Sigmoid colon (tissue), 7 donors: ENCODE data around the gene USH2A. TPM values are rescaled to one million over a fixed set of nuclear protein-coding genes. Genes with fewer than 3 reads are reported as not detected.

Source experiments
- DNase-seq: peaks from one replicate; pipeline ENCODE4 v3.0.0-alpha.2; 2019
- H3K27ac ChIP-seq, 4 donors: fragments of 200-600 bp; sonication (generic); one replicate each; pipeline ENCODE4 v1.5.1; 2016 to 2019; ENCODE audit warnings: mild to moderate bottlenecking in 1 of 4
- H3K27me3 ChIP-seq, 3 donors: fragments of 200-600 bp; sonication (generic); one replicate each; pipeline ENCODE4 v1.5.1; 2019; ENCODE audit warnings: mild to moderate bottlenecking in 1 of 3
- H3K36me3 ChIP-seq, 4 donors: fragments of 200-600 bp; sonication (generic); one replicate each; pipeline ENCODE4 v1.5.1; 2016 to 2019
- H3K4me1 ChIP-seq, 4 donors: fragments of 200-600 bp; sonication (generic); one replicate each; pipeline ENCODE4 v1.5.1; 2017 to 2019
- H3K4me3 ChIP-seq, 4 donors: fragments of 200-600 bp; sonication (generic); one replicate each; pipeline ENCODE4 v1.5.1; 2017 to 2019; ENCODE audit warnings: mild to moderate bottlenecking in 2 of 4, moderate library complexity in 1 of 4
- H3K9me3 ChIP-seq, 4 donors: fragments of 200-600 bp in 3 of 4; sonication (generic) in 3 of 4; one replicate each; pipeline versions ENCODE4 v1.5.1 to v1.6.1; 2013 to 2019
- EP300 ChIP-seq, 4 donors: sonication (generic); formaldehyde crosslinking; IDR thresholded peaks; one replicate each; pipeline ENCODE4 v1.6.1; 2017; ENCODE audit warnings: antibody characterized with exemption in 4 of 4
- POLR2A ChIP-seq, 2 donors: fragments of 450-650 bp; IDR thresholded peaks; one replicate each; pipeline ENCODE4 v1.6.1; 2016; ENCODE audit warnings: antibody characterized with exemption in 2 of 2, mild to moderate bottlenecking in 2 of 2, moderate library complexity in 2 of 2
- POLR2AphosphoS5 ChIP-seq, 4 donors: sonication (generic); formaldehyde crosslinking; IDR thresholded peaks; one replicate each; pipeline ENCODE4 v1.6.1; 2017; ENCODE audit warnings: antibody characterized with exemption in 4 of 4
- WGBS, 2 donors: extraction: QIAGEN DNeasy Blood & Tissue Kit; methylation state at CpG; one replicate each; pipeline ENCODE4 v1.1.7; 2013; 5-methylcytosine and 5-hydroxymethylcytosine counted together
- intact Hi-C: fragments of 100-400 bp; cut with DNase I; formaldehyde crosslinking; loops from one replicate; pipeline ENCODE4 v1.15.1; 2023
- polyA plus RNA-seq, 3 donors: library from polyadenylated mRNA; stranded (reverse); fragments of 200-250 nt; gene quantifications; one replicate each; pipeline ENCODE4 v1.2.3, GENCODE V29; 2013
- total RNA-seq, 4 donors: library from RNA; depleted of rRNA; stranded (reverse); fragments of >200 nt; gene quantifications; one replicate each; pipeline ENCODE4 v1.1.0, GENCODE V29; 2016
- TF ChIP-seq, protein P1 (sequence below), 4 experiments: fragments of 450-650 bp in 3 of 4; fragments of 200-600 bp in 1 of 4; IDR thresholded peaks; one replicate each; pipeline ENCODE4 v1.5.1; 2016 to 2019; ENCODE audit warnings: antibody characterized with exemption in 4 of 4, mild to moderate bottlenecking in 3 of 4, moderate library complexity in 2 of 4
- donor health status: healthy with polysubstance abuse.
- donor health status: Bipolar disorder and iron deficiency.
- donor health status: healthy.

The USH2A gene
- total and polyA plus RNA-seq, 7 donors: under 0.01 TPM; not detected in 6

DNA sequence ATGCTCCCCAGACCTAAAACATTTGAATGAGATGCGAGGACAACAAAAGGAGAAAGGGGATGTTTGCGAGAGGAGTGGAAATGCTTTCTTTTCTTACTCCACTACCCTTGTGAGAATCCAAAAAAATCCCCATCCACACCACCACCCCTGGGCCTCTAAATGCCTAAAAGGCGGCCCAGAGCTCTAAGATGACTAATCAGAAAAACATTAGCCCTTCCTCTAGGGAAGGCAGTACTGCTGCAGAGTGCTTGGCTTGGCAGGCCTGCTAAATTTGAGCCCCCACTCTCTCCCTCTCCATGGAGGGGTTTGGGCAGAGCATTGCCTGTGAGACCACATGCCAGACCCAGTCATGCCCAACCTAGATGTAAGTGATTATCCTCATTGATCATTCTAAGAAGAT lies 347.9 kb downstream of the USH2A start:
- Histone ChIP-seq H3K27ac (no peak overlapping the region), H3K9me3 (no peaks in the 10 kb centered on the region), H3K4me1 (no peaks in the 10 kb centered on the region), H3K36me3 (no peaks in the 10 kb centered on the region), H3K27me3 (no peaks in the 10 kb centered on the region), H3K4me3 (no peak overlapping the region)
- WGBS, 2 donors: 81 to 87% methylated on average over 3 of the region's 3 CpGs
- intact Hi-C loops: no loop called here
- TF ChIP-seq, protein P1, sequence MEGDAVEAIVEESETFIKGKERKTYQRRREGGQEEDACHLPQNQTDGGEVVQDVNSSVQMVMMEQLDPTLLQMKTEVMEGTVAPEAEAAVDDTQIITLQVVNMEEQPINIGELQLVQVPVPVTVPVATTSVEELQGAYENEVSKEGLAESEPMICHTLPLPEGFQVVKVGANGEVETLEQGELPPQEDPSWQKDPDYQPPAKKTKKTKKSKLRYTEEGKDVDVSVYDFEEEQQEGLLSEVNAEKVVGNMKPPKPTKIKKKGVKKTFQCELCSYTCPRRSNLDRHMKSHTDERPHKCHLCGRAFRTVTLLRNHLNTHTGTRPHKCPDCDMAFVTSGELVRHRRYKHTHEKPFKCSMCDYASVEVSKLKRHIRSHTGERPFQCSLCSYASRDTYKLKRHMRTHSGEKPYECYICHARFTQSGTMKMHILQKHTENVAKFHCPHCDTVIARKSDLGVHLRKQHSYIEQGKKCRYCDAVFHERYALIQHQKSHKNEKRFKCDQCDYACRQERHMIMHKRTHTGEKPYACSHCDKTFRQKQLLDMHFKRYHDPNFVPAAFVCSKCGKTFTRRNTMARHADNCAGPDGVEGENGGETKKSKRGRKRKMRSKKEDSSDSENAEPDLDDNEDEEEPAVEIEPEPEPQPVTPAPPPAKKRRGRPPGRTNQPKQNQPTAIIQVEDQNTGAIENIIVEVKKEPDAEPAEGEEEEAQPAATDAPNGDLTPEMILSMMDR (IDR thresholded peaks at IDR 0.05): no peak
- TF ChIP-seq EP300 (IDR thresholded peaks at IDR 0.05) (no peak), POLR2AphosphoS5 (IDR thresholded peaks at IDR 0.05) (no peak), POLR2A (IDR thresholded peaks at IDR 0.05) (no peak)
- no peak for DNase-seq

DNA sequence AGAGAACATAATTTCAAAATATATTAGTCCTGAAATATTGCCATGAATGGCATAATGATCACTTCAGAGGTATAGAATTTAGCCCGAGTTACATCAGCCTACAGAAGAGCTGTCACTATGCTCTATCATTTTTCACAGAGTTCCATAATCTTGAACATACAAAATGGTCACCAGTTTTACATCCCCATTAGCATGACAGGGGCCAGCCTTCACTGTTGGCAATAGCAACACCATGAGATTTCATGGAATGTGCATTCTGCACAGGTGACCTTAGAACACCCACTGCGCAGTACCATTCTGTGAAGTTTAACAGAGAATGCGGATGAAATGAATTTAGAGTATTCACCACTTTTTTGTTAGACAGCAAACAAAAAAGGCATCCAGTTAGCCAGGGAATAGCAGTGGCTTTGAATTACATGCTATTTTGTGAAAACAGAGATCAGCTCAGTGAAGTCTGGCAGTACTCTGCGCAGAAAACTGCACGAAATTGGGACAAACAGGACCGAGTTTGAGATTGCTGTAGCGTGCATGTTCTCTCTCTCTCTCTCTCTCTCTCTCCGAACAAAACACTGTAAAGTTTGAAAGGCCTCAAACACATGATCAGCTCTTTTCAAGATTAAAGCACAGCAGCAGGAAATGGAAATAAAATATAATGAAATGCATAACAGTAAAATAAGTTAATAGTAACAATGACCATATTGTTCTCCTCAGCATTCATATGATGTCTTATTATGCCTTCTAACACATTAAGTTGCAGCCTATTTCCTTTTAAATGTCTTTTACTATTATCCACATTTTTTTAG lies 349.3 kb downstream of the USH2A start:
- WGBS, 2 donors: 77 to 87% methylated on average over 8 of the region's 8 CpGs
- no peak for TF ChIP-seq EP300 (IDR thresholded peaks at IDR 0.05)
- TF ChIP-seq, protein P1 (IDR thresholded peaks at IDR 0.05): no peak
- TF ChIP-seq POLR2A (IDR thresholded peaks at IDR 0.05): no peak
- no peak for TF ChIP-seq POLR2AphosphoS5 (IDR thresholded peaks at IDR 0.05)
- no peak for DNase-seq
- Histone ChIP-seq H3K36me3 (no peaks in the 10 kb centered on the region), H3K9me3 (no peaks in the 10 kb centered on the region), H3K4me3 (no peak overlapping the region), H3K4me1 (no peaks in the 10 kb centered on the region), H3K27me3 (no peaks in the 10 kb centered on the region), H3K27ac (no peak overlapping the region)
- intact Hi-C loops: no loop called here

DNA sequence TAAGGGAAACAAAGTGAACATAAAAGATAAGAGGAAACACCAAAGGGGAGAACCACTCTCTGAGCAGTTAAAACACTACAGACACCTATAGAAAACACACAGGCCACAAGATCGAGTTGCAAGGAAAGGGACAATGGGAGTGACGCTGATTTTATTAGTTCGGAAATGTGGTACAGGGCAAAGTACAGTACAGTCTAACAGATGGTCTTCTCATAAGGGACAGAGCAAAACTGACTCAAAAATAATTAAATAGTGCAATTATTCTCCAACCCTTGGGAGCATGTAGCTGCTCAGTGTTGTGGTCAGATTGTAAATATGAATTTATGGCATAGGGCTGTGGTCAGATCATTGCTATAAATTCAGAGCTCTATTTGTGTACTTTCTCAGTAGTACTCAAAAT lies 352.0 kb downstream of the USH2A start:
- no peaks in the 10 kb centered on the region for H3K9me3 ChIP-seq
- no peak overlapping the region for H3K27ac ChIP-seq
- intact Hi-C loops: no loop called here
- TF ChIP-seq POLR2AphosphoS5 (IDR thresholded peaks at IDR 0.05) (no peak), POLR2A (IDR thresholded peaks at IDR 0.05) (no peak), EP300 (IDR thresholded peaks at IDR 0.05) (no peak)
- TF ChIP-seq, protein P1 (IDR thresholded peaks at IDR 0.05): no peak
- H3K4me1 ChIP-seq: no peaks in the 10 kb centered on the region
- H3K36me3 ChIP-seq: no peaks in the 10 kb centered on the region
- DNase-seq: no peak
- WGBS, 2 donors: 18 to 46% methylated on average over 3 of the region's 3 CpGs
- no peak overlapping the region for H3K4me3 ChIP-seq
- H3K27me3 ChIP-seq: no peaks in the 10 kb centered on the region

DNA sequence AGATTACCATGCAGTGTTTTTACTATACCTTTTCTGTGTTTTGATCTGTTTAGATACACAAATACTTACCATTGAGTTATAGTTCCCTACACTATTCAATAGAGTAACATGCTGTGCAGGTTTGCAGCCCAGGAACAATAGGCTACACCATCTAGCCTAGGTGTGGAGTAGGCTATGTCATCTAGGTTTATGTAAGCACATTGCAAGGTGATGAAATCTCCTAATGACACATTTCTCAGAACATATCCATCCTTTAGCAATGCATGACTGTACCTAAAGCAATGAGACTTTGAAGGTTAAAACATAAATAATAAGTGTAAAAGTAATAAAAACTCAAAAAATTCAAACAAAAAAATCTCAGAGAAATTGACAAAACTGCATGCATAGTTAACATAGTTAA lies 358.6 kb downstream of the USH2A start:
- TF ChIP-seq EP300 (IDR thresholded peaks at IDR 0.05) (no peak), POLR2A (IDR thresholded peaks at IDR 0.05) (no peak), POLR2AphosphoS5 (IDR thresholded peaks at IDR 0.05) (no peak)
- TF ChIP-seq, protein P1 (IDR thresholded peaks at IDR 0.05): no peak
- intact Hi-C loops: no loop called here
- H3K9me3 ChIP-seq: no peaks in the 10 kb centered on the region
- no peak overlapping the region for H3K27ac ChIP-seq
- DNase-seq: no peak
- no peak overlapping the region for H3K4me3 ChIP-seq
- no peaks in the 10 kb centered on the region for H3K4me1 ChIP-seq
- H3K27me3 ChIP-seq: no peaks in the 10 kb centered on the region
- no peaks in the 10 kb centered on the region for H3K36me3 ChIP-seq

DNA sequence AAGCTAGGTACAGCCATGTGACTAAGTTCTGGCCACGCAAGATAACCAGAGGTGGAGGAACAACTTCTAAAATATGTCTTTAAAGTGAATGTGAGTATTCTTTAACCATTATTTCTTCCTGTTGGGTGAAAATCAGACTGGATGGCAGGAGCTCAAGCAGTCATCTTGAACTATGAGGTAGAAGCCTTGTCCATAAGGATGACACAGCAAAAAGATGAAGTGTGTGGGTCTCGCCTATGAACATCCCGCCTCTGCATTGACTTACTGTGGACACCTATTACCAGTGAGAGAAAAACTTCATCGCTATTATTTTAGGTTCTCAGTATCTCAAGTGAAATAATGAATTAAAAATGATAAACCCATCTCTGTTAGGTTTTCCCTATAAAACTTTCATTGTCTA lies 365.3 kb downstream of the USH2A start:
- 94 to 96% methylated on average over 4 of the region's 4 CpGs for WGBS, 2 donors
- DNase-seq: no peak
- TF ChIP-seq POLR2AphosphoS5 (IDR thresholded peaks at IDR 0.05) (no peak), EP300 (IDR thresholded peaks at IDR 0.05) (no peak), POLR2A (IDR thresholded peaks at IDR 0.05) (no peak)
- TF ChIP-seq, protein P1 (IDR thresholded peaks at IDR 0.05): no peak

More for the DNA sequence above, 365.3 kb downstream of the USH2A start:
- H3K4me3 ChIP-seq: no peak overlapping the region
- H3K9me3 ChIP-seq: peaks cover 0 to 3% (median 0%) of the 10 kb centered on the region in 4 donors
- H3K27ac ChIP-seq: no peak overlapping the region
- intact Hi-C loops: no loop called here
- H3K27me3 ChIP-seq: no peaks in the 10 kb centered on the region
- H3K36me3 ChIP-seq: no peaks in the 10 kb centered on the region
- peaks cover 0 to 7% (median 0%) of the 10 kb centered on the region in 4 donors for H3K4me1 ChIP-seq
